GM19397 (cell line): ENCODE data around the gene CDC42BPG.
"Not testable (repeated sequence)": the region's sequence is repeated elsewhere in the genome, so short reads cannot be mapped to it uniquely, and the experiment has no call there.

Source experiments
- ATAC-seq: cut with Tn5 transposase; IDR thresholded peaks from one replicate; pipeline ENCODE4 v1.9.1; 2021; ENCODE audit warnings: mild to moderate bottlenecking, moderate library complexity; ENCODE audit not compliant: unreplicated experiment

Gene CDC42BPG

GRCh38 chr11:64837887-64838351 is 6.5 kb downstream of the CDC42BPG start:
- ATAC-seq: no peak

GRCh38 chr11:64836448-64837072 is 7.9 kb downstream of the CDC42BPG start:
- no peak for ATAC-seq

- no peak for ATAC-seq
These were observed 8.6 kb downstream of the CDC42BPG start for GRCh38 chr11:64835616-64836447.

GRCh38 chr11:64834723-64835615 is 9.5 kb downstream of the CDC42BPG start:
- no peak for ATAC-seq

- no peak for ATAC-seq
These were observed 10.3 kb downstream of the CDC42BPG start for GRCh38 chr11:64834031-64834722.

GRCh38 chr11:64833509-64833908 is 10.9 kb downstream of the CDC42BPG start:
- ATAC-seq: no peak

- ATAC-seq: no peak
These were observed 11.3 kb downstream of the CDC42BPG start for GRCh38 chr11:64833198-64833502.

- no peak for ATAC-seq
These were observed 11.8 kb downstream of the CDC42BPG start for GRCh38 chr11:64832467-64833197.

GRCh38 chr11:64831411-64831891 is 13.0 kb downstream of the CDC42BPG start:
- ATAC-seq: no peak

GRCh38 chr11:64829536-64830251 is 14.8 kb downstream of the CDC42BPG start:
- ATAC-seq: no peak

- ATAC-seq: no peak
These were observed 17.0 kb downstream of the CDC42BPG start for GRCh38 chr11:64827451-64827839.

- ATAC-seq: no peak
These were observed 17.6 kb downstream of the CDC42BPG start for GRCh38 chr11:64826578-64827450.

- no peak for ATAC-seq
These were observed 18.4 kb downstream of the CDC42BPG start for GRCh38 chr11:64826062-64826461.

- ATAC-seq: no peak
These were observed 20.8 kb downstream of the CDC42BPG start for GRCh38 chr11:64823568-64824119.

GRCh38 chr11:64817476-64817875 is 27.0 kb downstream of the CDC42BPG start:
- ATAC-seq: no peak

- not testable (repeated sequence) for ATAC-seq
These were observed 29.0 kb downstream of the CDC42BPG start for GRCh38 chr11:64815433-64815832.

- peak; percentile 49 for ATAC-seq
These were observed 29.7 kb downstream of the CDC42BPG start for GRCh38 chr11:64814712-64815187.

GRCh38 chr11:64813826-64814225 is 30.6 kb downstream of the CDC42BPG start:
- ATAC-seq: no peak
